ENCODE measurements around the gene MSMB.
A peak's percentile ranks its signal among the peaks of the same experiment; 100 is the strongest.

MSMB gene

GRCh38 chr10:46033602-46034011 is 12.5 kb downstream of the MSMB start:
- DNase-seq (ENCODE audit: low spot score): peak; percentile 85

GRCh38 chr10:46031648-46032532 is 14.2 kb downstream of the MSMB start:
- no peak for DNase-seq (ENCODE audit: low spot score)

GRCh38 chr10:46030091-46030937 is 15.8 kb downstream of the MSMB start, which contains the start of gene NCOA4:
TSS of gene NCOA4 (minus strand) at chr10:46030623. CDS start at chr10:46016680, 13,943 bp downstream.
- DNase-seq (ENCODE audit: low spot score): peak; percentile 98

DNA sequence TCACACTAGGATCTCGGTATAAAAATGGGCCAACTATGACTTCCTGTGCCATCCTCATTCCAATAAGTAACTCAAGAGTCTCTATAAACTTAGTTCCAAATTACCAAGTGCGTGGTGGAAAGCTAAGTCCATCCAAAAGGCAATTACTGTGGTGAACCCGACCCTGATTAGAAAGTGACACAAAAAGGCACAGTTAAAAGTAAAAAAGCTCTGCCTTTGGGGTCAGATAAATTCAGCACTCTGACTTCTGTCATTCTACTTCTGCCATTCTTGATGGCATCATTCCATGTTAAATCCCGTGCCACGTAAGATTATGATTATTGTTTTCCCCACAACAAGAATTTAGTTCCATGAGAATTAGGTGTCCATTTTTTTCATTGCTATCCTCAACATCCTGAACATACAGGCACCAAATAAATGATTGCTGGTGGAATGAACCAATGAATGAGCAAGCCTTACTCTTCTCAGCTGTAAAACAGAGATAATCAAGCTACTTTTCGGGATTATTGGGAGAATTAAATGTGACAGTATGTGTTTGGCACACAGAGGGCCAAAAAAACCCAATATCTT is 16.5 kb downstream of the MSMB start:
- no peak for DNase-seq (ENCODE audit: low spot score)

DNA sequence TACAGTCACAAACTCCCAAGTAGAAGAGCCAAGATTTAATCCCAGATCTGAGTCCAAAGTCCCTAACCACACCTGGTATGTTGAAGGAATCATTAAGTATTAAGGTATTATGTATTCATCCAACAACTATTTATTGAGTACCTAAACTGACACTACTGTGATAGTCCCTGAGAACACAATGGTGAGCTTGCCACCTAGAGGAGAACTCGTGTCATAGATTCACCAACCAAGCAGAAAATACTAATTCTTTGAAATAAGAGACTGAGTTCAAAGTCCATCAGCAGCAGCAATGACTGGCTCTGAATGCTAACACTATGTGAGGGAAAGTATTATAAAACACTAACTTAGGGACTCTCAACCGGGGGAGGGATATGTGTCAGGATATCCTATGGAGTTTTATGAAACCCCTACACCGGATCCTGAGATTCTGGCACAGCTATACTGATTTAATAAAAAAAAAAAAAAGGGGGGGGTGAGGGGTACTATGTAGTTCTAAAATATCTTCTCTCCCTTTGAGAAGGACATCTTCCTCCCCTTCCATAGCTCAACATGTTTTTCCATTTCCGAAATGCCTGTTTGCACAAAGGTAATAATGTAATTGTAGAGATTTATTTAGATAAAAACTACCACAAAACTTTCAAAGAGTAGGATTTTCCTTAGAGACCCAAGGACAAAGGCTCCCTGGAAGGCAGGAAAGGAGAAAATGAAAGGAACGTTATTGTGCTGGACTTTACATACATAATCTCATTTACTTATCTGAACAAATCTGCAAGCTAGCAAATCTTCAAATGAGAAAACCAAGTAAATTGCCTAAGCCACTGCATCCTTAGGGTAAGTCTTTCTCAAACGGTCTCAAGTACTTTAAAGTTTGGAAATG is 17.2 kb downstream of the MSMB start:
- peak; percentile 63 for DNase-seq (ENCODE audit: low spot score)

GRCh38 chr10:46026106-46026505 is 20.0 kb downstream of the MSMB start:
- DNase-seq (ENCODE audit: low spot score): no peak

GRCh38 chr10:46025406-46025805 is 20.7 kb downstream of the MSMB start:
- no peak for DNase-seq (ENCODE audit: low spot score)

GRCh38 chr10:46024948-46025347 is 21.1 kb downstream of the MSMB start:
- no peak for DNase-seq (ENCODE audit: low spot score)

DNA sequence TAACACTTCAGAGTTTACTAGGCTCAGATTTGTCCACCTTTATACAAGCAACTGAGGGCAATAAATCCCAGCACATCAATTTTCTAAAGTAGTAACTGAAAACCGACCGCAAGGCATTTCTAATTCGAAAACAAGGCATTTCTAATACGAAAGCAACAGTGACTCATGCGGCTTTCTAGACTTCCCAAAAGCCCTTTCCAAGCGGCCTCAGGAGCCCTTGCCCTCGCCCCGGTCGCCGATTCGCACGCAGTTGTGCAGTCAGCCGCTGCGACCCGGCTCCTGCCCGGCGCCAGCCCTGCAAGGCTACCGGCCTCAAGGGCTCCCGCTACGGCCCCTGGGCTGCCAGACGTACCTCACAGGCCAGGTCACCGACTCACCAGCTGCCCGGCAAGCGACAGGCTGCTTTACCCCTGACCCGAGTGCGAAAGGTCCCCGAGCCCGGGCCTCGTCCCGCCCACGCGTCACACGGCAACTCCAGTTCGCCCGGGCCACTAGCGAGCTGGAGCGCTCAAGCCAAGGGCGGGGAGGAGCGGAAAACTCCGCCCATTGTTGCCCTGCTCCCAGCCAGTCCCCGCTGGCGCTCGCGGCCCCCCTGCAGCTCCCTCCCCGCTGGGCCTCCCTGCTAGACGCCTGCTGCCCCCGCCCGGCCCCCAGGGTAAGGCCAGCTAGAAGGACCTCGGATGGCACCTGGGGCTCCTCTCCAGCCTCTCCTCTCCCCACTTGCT is 22.9 kb downstream of the MSMB start:
- DNase-seq (ENCODE audit: low spot score): peak; percentile 90

- DNase-seq (ENCODE audit: low spot score): no peak
Observed at GRCh38 chr10:46020344-46020657, 25.8 kb downstream of the MSMB start.

DNA sequence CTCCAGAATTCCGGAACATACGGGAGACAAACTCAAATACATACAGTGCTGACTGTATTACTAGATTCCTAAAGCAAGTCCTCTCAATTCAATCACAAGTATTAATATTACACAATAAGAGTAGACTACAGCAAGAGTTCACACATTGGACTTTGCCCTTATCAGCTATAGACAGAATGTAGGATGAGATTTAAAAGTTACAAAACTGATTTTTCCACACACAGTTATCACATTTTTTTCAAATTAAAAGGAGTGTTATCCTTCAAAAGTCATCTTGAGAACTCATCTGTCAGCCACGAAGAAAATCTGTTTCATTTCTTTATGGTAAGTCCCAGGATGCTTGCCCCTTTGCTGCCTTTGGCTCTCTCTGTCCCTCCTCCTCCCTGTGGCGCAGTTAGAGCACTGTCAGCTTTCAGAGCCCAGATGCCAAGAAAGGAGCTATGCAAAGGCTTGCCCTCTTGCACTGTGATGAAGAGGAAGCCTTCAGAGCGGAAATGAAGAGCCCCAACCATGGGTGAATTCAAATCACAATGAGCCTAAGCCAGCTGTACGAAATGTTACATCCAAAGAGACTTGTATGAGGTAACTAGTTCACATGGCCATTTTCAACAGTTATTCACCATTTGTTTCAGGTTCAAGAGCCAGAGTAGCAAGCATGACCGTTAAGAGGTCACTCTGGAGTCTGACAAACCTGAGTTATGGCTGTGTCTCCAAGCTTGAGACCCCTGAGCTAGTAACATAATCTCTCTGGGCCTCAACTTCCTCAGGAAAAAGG is 26.3 kb downstream of the MSMB start:
- DNase-seq (ENCODE audit: low spot score): no peak

GRCh38 chr10:46019177-46019528 is 26.9 kb downstream of the MSMB start:
- DNase-seq (ENCODE audit: low spot score): no peak

- no peak for DNase-seq (ENCODE audit: low spot score)
Observed at GRCh38 chr10:46018453-46019176, 27.5 kb downstream of the MSMB start.

GRCh38 chr10:46017733-46018132 is 28.3 kb downstream of the MSMB start:
- no peak for DNase-seq (ENCODE audit: low spot score)

GRCh38 chr10:46016811-46017210 is 29.3 kb downstream of the MSMB start:
- DNase-seq (ENCODE audit: low spot score): no peak

- no peak for DNase-seq (ENCODE audit: low spot score)
Observed at GRCh38 chr10:46016190-46016589, 29.9 kb downstream of the MSMB start.

GRCh38 chr10:46014683-46015405 is 31.2 kb downstream of the MSMB start:
- peak; percentile 31 for DNase-seq (ENCODE audit: low spot score)

DNA sequence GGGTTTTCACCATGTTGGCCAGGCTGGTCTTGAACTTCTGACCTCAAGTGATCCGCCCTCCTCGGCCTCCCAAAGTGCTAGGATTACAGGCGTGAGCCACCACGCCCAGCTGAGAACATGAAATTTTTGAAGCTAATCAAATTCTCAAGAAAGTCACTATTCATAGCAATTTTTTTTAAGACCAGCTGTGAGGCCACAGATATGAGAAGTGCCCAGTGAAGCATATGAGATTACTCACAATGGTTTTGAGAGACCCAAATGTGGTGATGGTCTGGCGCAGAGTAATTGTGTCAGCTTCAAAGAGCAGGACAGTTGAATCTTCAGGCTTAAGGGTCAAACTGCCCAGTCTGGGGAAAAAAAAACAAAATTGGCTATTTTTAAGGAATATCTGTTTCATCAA is 31.9 kb downstream of the MSMB start:
- DNase-seq (ENCODE audit: low spot score): no peak

- DNase-seq (ENCODE audit: low spot score): no peak
Observed at GRCh38 chr10:46012746-46013145, 33.3 kb downstream of the MSMB start.

Measured in AG08396 (cell line).